Effector CD8-positive, alpha-beta T cell (primary cell): ENCODE measurements around the gene KCNG2.

ENCODE experiments used
- DNase-seq: peaks from one replicate; lab custom pipeline; 2025; lab: John Stamatoyannopoulos, UW

Gene KCNG2

GRCh38 chr18:79924814-79925731 is 127.3 kb downstream of the KCNG2 start:
- DNase-seq: no peak

DNA sequence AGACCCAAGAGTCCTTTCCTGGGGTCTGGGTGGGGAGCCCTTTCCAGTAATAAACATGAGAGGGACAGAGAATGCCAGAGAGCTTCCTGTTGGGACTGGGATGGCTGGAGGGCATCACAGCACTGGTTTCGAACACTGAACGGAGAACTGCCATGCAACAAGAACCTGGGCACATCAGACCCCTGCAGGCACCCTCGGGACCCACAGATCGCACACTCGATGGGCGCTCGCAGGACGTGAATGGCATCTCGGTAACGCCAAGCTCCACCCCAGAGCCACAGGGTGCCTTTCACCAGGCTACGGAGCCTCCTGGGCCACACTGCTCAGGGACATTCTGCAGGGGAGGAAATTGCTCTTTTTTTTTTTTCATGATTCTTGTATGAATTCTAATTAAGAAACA is 128.6 kb downstream of the KCNG2 start:
- DNase-seq: no peak

GRCh38 chr18:79926715-79927606 is 129.2 kb downstream of the KCNG2 start:
- no peak for DNase-seq

- no peak for DNase-seq
Measured at GRCh38 chr18:79927607-79928562, 130.1 kb downstream of the KCNG2 start.

DNA sequence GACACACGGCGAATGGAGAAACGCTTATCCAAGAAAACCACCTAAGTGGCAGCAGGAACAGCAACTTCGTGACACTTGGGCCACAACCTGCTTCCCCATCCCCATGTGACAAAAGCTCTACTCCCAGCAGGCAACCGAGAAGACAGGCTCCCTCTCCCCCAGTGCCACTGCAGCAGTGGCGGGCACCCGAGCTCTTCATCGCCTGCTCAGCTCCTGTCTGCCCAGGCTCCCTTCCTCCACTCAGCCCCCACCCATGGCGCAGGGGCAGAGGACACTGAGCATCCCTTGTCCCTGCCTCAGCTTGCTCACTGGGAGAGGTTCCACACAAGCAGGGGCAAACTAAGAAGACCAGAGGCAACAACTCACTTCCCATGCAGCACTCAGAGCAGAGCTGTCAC is 130.8 kb downstream of the KCNG2 start:
- no peak for DNase-seq

DNA sequence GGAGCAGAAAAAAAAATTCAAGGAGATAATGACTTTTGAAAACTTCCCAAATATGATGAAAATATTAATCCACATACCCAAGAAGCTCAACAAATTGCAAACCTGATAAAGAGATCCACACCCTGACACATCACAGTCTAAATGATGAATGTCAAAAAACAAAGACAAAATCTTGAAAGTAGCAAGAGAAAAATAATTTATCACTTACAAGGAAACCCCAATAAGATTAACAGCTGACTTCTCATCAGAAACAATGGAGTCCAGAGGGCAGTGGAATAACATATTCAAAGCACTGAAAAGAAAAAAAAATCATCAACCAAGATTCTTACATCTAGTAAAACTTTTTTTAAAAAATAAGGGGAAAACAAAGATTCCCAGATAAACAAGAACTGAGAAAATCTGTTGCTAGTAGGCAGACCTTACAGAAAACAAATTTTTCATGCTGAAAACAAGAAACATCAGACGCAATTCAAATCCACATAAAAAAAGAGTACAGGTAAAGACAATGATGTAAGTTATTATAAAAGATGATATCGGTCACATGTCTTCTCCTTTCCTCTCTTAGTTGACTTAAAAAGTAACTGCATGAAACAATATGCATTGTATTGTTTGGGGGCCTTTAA is 132.4 kb downstream of the KCNG2 start:
- no peak for DNase-seq

GRCh38 chr18:79931475-79931874 is 133.7 kb downstream of the KCNG2 start:
- no peak for DNase-seq

DNA sequence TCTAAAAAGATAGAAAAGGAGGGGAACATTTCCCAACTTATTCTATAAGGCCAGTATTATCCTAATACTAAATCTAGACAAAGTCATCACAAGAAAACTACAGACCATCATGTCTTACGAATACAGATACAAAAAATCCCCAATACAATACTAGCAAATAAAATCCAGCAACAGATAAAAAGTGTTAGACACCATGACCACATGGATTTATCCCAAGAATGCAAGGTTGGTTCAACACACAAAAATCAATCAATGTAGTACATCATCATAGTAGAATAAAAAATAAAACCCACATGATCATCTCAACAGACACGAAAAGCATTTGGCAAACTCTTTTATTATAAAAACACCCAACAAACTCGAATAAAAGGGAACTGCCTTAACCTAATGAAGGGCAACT is 135.2 kb downstream of the KCNG2 start:
- no peak for DNase-seq

DNA sequence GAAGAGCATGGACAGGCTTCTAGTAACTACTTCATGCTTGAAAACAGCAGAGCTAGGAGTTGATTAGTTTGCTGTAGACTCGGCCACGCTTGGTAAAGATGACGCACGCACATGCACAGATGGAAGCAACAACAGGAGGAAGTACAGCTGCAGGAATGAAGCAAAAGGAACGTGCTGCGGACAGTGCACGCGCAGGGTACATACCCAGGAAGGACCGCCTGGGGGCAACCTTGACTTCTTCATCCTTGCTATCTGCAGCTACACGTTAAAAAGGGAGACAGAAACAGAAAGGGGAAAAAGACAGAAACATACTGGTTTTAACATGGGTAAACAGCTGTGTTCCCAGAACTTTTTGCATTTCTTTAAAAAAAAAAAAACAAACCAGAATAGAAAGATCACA is 136.0 kb downstream of the KCNG2 start:
- DNase-seq: no peak

DNA sequence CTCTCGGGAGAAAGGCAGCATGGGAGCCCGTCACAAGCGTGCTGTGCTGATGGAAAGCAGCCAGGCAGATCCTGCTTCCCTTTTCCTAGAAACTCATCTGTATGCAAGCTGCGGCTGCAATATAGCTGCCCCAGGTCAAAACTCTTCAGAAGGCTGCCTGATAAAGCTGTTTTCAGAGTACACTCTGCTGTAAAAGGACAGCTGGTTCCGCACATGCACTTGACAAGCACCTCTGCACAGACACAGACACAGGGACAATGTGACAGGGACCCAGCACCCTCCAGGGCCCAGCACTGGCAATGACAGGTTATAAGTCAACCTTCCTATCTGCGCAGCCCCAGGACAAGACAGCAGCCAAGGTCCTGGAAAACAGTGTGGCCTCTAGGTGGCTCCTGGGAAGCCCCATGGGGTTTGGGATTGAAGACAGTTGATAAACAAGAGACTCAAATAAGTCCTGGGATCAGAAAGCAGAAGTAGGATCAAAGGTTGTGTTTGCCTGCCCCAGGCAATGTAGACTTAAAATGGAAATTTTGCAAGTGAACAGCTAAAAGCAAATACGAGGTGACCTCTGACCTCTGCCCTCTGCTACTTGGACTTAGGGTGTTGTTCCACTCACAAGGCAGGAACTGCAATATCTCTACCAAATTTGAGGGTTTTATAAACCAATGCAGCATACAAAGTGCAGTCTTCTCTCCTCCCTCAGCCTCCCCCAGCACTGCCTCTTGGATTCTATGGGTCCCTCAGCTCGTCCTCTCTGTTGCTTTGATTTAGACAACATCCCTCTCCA is 136.8 kb downstream of the KCNG2 start:
- DNase-seq: no peak

DNA sequence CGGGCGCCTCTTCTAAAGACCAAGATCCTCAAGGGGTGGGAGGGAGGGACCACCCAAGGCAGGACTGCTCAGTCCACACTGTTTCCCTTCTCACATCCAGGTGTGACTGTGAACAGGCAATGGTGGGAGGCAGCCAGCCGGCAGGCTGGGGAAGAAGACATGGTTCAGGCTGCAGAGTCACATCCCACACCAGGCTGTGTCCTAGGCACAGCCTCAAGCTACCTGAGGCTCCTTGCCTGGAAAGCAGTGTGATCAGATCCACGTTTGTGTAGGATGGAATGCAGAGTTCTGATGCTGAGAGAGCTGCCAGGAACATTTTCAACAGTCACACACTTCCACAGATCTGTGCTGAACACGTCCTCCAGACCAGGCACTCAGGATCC is 137.4 kb downstream of the KCNG2 start:
- no peak for DNase-seq

GRCh38 chr18:79935499-79935898 is 137.8 kb downstream of the KCNG2 start:
- no peak for DNase-seq

DNA sequence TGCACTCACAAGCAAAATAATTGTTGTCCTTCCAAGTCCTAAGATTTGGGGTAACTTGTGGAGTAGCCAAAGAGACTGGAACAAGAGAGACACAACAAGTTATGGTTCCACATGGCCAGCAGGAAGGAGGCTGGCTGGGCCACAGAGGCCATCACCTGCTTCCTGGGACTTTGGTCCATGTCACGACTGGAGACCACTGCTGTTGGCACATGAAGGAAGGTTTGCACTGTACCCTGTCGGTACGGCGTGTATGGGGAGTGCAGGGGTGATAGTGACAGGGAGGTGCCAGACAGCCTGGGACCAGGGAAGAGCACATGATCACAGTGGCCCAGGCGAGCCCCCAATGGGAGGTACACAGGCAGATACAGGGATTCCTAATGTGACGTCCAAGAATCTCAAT is 138.2 kb downstream of the KCNG2 start:
- DNase-seq: no peak

- no peak for DNase-seq
Measured at GRCh38 chr18:79936641-79937040, 138.9 kb downstream of the KCNG2 start.

GRCh38 chr18:79937103-79937860 is 139.5 kb downstream of the KCNG2 start:
- no peak for DNase-seq

DNA sequence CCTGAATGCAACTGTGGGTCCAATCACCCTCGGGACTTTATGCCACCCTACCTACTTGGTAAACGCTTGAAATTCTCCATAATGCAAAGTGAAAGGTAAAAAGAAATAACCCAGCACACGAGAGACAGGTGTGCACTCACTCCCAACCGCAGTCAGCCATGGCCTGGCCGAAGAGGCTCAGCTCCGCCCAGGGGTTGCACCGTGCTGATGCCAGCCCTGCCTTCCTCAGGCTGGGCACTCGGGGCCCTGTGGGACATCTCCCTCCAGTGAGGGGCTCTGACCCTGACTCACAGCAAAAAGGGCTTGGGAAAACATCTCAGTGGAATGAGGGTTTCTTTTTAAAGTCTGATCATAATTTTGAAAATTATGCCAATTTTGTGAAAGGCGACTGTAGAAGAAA is 140.5 kb downstream of the KCNG2 start:
- no peak for DNase-seq

DNA sequence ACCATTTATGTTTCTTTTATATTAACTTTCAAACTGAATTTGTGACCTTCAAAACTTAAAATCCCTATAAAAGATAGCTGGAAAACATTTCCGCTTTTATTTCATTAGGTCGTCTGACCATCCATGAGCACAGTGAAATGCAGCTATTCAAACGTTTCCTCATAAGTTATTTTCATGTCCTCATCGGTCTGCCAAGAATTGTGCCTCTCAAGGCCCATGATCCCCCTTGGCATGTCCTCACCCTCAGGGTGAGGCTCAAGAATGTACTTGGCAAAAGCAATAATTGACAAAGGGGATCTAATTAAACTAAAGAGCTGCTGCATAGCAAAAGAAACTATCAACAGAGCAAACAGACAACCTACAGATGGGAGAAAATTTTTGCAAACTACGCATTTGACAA is 141.4 kb downstream of the KCNG2 start:
- DNase-seq: no peak

- no peak for DNase-seq
Measured at GRCh38 chr18:79940126-79940813, 142.5 kb downstream of the KCNG2 start.

DNA sequence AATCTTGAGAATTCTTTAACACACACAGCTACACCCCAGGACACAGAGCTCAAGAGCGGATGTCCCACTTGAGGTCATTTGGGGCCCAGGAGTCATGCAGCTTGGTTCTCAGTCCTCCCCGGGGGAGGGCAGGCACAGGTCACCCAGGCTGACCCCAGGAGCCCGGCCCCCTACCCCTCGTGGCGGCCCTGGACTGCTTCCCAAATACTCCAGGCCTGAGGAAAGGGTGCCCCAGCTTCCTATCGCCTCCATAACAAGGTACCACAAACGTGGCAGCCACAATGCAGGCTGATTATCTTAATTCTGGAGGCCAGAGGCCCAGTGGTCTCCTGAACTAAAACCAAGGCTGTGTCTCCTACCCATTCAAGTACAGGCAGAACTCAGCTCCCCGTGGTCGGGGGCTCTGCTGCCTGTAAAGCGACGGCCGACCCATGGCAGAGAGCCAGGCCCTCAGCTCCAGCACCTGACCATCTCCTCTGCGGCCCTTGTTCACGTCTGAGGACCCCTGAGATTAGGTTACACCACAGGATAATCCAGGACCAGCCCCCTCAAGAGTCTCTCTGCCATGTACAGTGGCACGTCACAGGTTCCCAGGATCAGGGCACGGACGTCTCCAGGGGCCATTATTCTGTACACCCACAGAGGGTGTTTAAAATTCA is 143.2 kb downstream of the KCNG2 start:
- no peak for DNase-seq
